Measurements from ENCODE around the gene LHB. TPM values are rescaled to one million over a fixed set of nuclear protein-coding genes. Genes with fewer than 3 reads are reported as not detected.
A peak's percentile ranks its signal among the peaks of the same experiment; 100 is the strongest.

LHB gene
- total RNA-seq, 1 experiment from 2014 or later = 1.8 TPM

- DNase-seq (ENCODE audit: low read depth) = peak; percentile 45
Measured at GRCh38 chr19:48975947-48976847, 40.7 kb downstream of the LHB start.

GRCh38 chr19:48970923-48971395, 45.9 kb downstream of the LHB start:
- peak; percentile 27 for DNase-seq (ENCODE audit: low read depth)

GRCh38 chr19:48970139-48970766, 46.6 kb downstream of the LHB start:
- no peak for DNase-seq (ENCODE audit: low read depth)

- peak; percentile 25 for DNase-seq (ENCODE audit: low read depth)
Measured at GRCh38 chr19:48969276-48970138, 47.4 kb downstream of the LHB start.

- DNase-seq (ENCODE audit: low read depth) = no peak
Measured at GRCh38 chr19:48968813-48969218, 48.1 kb downstream of the LHB start.

- DNase-seq (ENCODE audit: low read depth) = peak; percentile 30
Measured at GRCh38 chr19:48968179-48968661, 48.7 kb downstream of the LHB start.

GRCh38 chr19:48967346-48968178, 49.3 kb downstream of the LHB start:
- peak; percentile 64 for DNase-seq (ENCODE audit: low read depth)

- peak; percentile 28 for DNase-seq (ENCODE audit: low read depth)
Measured at GRCh38 chr19:48966541-48967345, 50.1 kb downstream of the LHB start.

Other genes starting within 250 kb of the LHB start
- gene BCAT2, start 206.1 kb downstream of the LHB start, total RNA-seq (2014; rRNA removed; shearing (Covaris generic)) = 41.0 and 54.0 TPM in 2 replicates
- 20.9 and 22.7 TPM in 2 replicates for gene HSD17B14, start 180.6 kb downstream of the LHB start, total RNA-seq (2014; rRNA removed; shearing (Covaris generic))
- gene PLEKHA4, start 148.5 kb downstream of the LHB start, total RNA-seq (2014; rRNA removed; shearing (Covaris generic)) = 4.3 and 5.0 TPM in 2 replicates
- 31.1 and 40.5 TPM in 2 replicates for gene PPP1R15A, start 144.7 kb downstream of the LHB start, total RNA-seq (2014; rRNA removed; shearing (Covaris generic))
- not detected in 2 replicates for gene TULP2, start 118.3 kb downstream of the LHB start, total RNA-seq (2014; rRNA removed; shearing (Covaris generic))
- 236 and 301 TPM in 2 replicates for gene NUCB1, start 116.8 kb downstream of the LHB start, total RNA-seq (2014; rRNA removed; shearing (Covaris generic))
- gene DHDH, start 83.4 kb downstream of the LHB start, total RNA-seq (2014; rRNA removed; shearing (Covaris generic)) = 0.15 TPM in 1 of 2 replicates, not detected in the other
- gene BAX, start 62.2 kb downstream of the LHB start, total RNA-seq (2014; rRNA removed; shearing (Covaris generic)) = 97.7 and 101 TPM in 2 replicates
- 3,106 and 3,231 TPM in 2 replicates for gene FTL, start 51.8 kb downstream of the LHB start, total RNA-seq (2014; rRNA removed; shearing (Covaris generic))
- 50.1 and 67.3 TPM in 2 replicates for gene GYS1, start 23.8 kb downstream of the LHB start, total RNA-seq (2014; rRNA removed; shearing (Covaris generic))
- 275 and 292 TPM in 2 replicates for gene RUVBL2, start 23.2 kb downstream of the LHB start, total RNA-seq (2014; rRNA removed; shearing (Covaris generic))
- gene CGB3, start 7.2 kb upstream of the LHB start, total RNA-seq (2014; rRNA removed; shearing (Covaris generic)) = 1.7 and 7.0 TPM in 2 replicates
- gene CGB2, start 14.8 kb upstream of the LHB start, total RNA-seq (2014; rRNA removed; shearing (Covaris generic)) = 1.7 and 4.2 TPM in 2 replicates
- gene CGB1, start 19.8 kb upstream of the LHB start, total RNA-seq (2014; rRNA removed; shearing (Covaris generic)) = 2.6 and 14.5 TPM in 2 replicates
- 7.3 and 8.1 TPM in 2 replicates for gene CGB5, start 26.8 kb upstream of the LHB start, total RNA-seq (2014; rRNA removed; shearing (Covaris generic))
- 15.7 and 21.3 TPM in 2 replicates for gene CGB8, start 32.0 kb upstream of the LHB start, total RNA-seq (2014; rRNA removed; shearing (Covaris generic))
- gene CGB7, start 40.7 kb upstream of the LHB start, total RNA-seq (2014; rRNA removed; shearing (Covaris generic)) = 2.7 and 5.3 TPM in 2 replicates
- gene NTF4, start 47.7 kb upstream of the LHB start, total RNA-seq (2014; rRNA removed; shearing (Covaris generic)) = 0.67 TPM in 1 of 2 replicates, not detected in the other
- gene KCNA7, start 55.6 kb upstream of the LHB start, total RNA-seq (2014; rRNA removed; shearing (Covaris generic)) = not detected in 2 replicates
- 175 and 191 TPM in 2 replicates for gene SNRNP70, start 68.4 kb upstream of the LHB start, total RNA-seq (2014; rRNA removed; shearing (Covaris generic))
- gene LIN7B, start 97.3 kb upstream of the LHB start, total RNA-seq (2014; rRNA removed; shearing (Covaris generic)) = 9.7 and 17.1 TPM in 2 replicates
- gene C19orf73, start 102.1 kb upstream of the LHB start, total RNA-seq (2014; rRNA removed; shearing (Covaris generic)) = 0.44 and 1.6 TPM in 2 replicates
- 2.4 and 4.8 TPM in 2 replicates for gene PPFIA3, start 102.5 kb upstream of the LHB start, total RNA-seq (2014; rRNA removed; shearing (Covaris generic))
- not detected in 2 replicates for gene HRC, start 138.3 kb upstream of the LHB start, total RNA-seq (2014; rRNA removed; shearing (Covaris generic))
- gene TRPM4, start 140.7 kb upstream of the LHB start, total RNA-seq (2014; rRNA removed; shearing (Covaris generic)) = 1.2 and 2.6 TPM in 2 replicates

All from M059J (cell line).